SK-MEL-5 (cell line): ENCODE measurements around the gene UNC5B. TPM values are rescaled to one million over a fixed set of nuclear protein-coding genes. Genes with fewer than 3 reads are reported as not detected.

Source experiments
- DNase-seq: peaks from one replicate; pipeline ENCODE4 v3.0.0-alpha.2; 2016; ENCODE audit warnings: low read depth, low spot score
- in situ Hi-C: cut with HindIII; loops from 2 replicates; pipeline ENCODE4 v1.10.0; 2016; ENCODE audit warnings: low sequenced_read_pairs, high pct_unique_total_duplicates, low pct_unique_long_range_greater_than_20kb
- total RNA-seq: library from RNA; depleted of rRNA; stranded (reverse); fragments of >200 nt; shearing (Covaris generic); gene quantifications from 2 replicates; pipeline ENCODE4 v1.2.3, GENCODE V29; 2014

Gene UNC5B
- total RNA-seq, 1 experiment from 2014 or later = 0.82 TPM

GRCh38 chr10:71308985-71309384 is 96.6 kb downstream of the UNC5B start:
- in situ Hi-C loops = no loop called here
- no peak for DNase-seq

GRCh38 chr10:71309919-71310318 is 97.5 kb downstream of the UNC5B start:
- no peak for DNase-seq
- in situ Hi-C loops = no loop called here

- DNase-seq = no peak
Measured at GRCh38 chr10:71312220-71312619, 99.8 kb downstream of the UNC5B start.

GRCh38 chr10:71312811-71313789 is 100.7 kb downstream of the UNC5B start:
- DNase-seq = no peak
- in situ Hi-C loops = no loop called here

More at GRCh38 chr10:71312220-71312619, 99.8 kb downstream of the UNC5B start:
- in situ Hi-C loops = no loop called here

GRCh38 chr10:71314028-71314693 is 101.8 kb downstream of the UNC5B start:
- in situ Hi-C loops = no loop called here
- DNase-seq = peak; percentile 59

- in situ Hi-C loops = no loop called here
- no peak for DNase-seq
Measured at GRCh38 chr10:71314694-71315225, 102.4 kb downstream of the UNC5B start.

GRCh38 chr10:71316056-71316785 is 103.9 kb downstream of the UNC5B start:
- in situ Hi-C loops = no loop called here
- DNase-seq = no peak

- in situ Hi-C loops = no loop called here
- no peak for DNase-seq
Measured at GRCh38 chr10:71316786-71317160, 104.4 kb downstream of the UNC5B start.

- in situ Hi-C loops = no loop called here
- no peak for DNase-seq
Measured at GRCh38 chr10:71317739-71318138, 105.4 kb downstream of the UNC5B start.

GRCh38 chr10:71319042-71319799 is 106.9 kb downstream of the UNC5B start, which contains the start of gene SLC29A3:
SLC29A3 (plus strand) TSS chr10:71319259; CDS start chr10:71319310, 51 bp downstream.
- peak; percentile 70 for DNase-seq
- in situ Hi-C loops = no loop called here

- in situ Hi-C loops = no loop called here
- no peak for DNase-seq
Measured at GRCh38 chr10:71319800-71320392, 107.5 kb downstream of the UNC5B start.

- in situ Hi-C loops = no loop called here
- DNase-seq = no peak
Measured at GRCh38 chr10:71320592-71320991, 108.2 kb downstream of the UNC5B start.

GRCh38 chr10:71321386-71321785 is 109.0 kb downstream of the UNC5B start:
- in situ Hi-C loops = no loop called here

GRCh38 chr10:71323407-71323806 is 111.0 kb downstream of the UNC5B start:
- in situ Hi-C loops = no loop called here

More at GRCh38 chr10:71321386-71321785, 109.0 kb downstream of the UNC5B start:
- DNase-seq = no peak

GRCh38 chr10:71324743-71325142 is 112.4 kb downstream of the UNC5B start:
- DNase-seq = no peak
- in situ Hi-C loops = no loop called here

More at GRCh38 chr10:71323407-71323806, 111.0 kb downstream of the UNC5B start:
- peak; percentile 57 for DNase-seq

GRCh38 chr10:71325267-71325666 is 112.9 kb downstream of the UNC5B start:
- in situ Hi-C loops = no loop called here
- no peak for DNase-seq

- DNase-seq = no peak
- in situ Hi-C loops = no loop called here
Measured at GRCh38 chr10:71326464-71326881, 114.1 kb downstream of the UNC5B start.
